Activated naive CD4-positive, alpha-beta T cell treated with anti-CD3 and anti-CD28 coated beads, Interleukin-2, amount 10 ng/mL, durations not matched to agents 5 hours and 36 hours (primary cell): ENCODE data around the gene KCNH8. TPM values are rescaled to one million over a fixed set of nuclear protein-coding genes. Genes with fewer than 3 reads are reported as not detected.

Source experiments
- microRNA-seq: library from miRNA; unstranded; fragments of <30 nt; microRNA quantifications from one replicate; pipeline ENCODE4 v1.2.0, GENCODE V29; 2022; ENCODE audit warnings: borderline microRNAs expressed, borderline replicate concordance
- total RNA-seq, 2 experiments: library from RNA; stranded (reverse); gene quantifications; one replicate each; pipeline ENCODE4 v1.2.3, GENCODE V29; 2021

The KCNH8 gene
- not detected for total RNA-seq

DNA sequence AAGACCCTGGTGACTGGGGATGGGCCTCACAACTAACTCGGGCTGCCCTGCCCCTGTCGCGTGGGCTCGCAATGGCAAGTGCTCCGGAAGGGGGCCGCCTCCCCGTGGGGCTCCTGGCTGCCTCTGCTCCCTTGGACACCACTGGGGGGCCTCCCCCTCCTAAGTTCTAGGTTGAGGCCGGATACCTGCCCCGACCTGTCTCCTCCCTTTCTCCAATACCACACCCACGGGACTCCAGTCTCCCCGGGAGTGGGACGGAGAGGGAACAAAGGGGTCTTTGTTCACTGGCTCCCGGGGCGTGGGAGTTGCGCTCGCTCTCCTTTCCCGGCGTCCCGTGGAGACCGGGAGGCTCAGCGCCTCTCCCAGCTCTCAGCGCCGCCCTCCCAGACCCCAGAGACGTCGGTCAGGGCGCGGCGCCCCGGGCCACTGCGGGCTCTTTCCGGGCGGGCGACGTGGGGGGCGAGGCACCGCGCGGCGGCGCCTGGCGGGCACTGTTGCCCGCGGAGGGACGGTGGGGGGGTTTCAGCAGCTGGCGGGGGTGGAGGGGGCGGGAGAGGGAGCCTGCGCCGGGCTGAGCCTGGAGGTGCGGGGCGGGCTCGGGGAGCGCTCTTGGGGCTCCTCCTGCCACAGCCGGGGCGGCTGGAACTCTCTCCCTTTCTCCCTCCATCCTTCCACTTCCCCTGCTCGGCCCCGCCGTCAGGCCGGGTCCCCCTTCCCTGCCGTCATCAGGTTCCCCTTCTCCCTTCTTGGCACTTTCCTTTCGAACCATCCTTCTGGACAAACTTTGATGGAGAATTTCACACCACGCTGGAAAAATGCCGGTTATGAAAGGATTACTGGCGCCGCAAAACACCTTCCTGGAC is at the start of gene KCNH8:
Gene KCNH8, plus strand, starts transcription at position 606 of the 863 bp plus-strand sequence. Its CDS starts 210 bp downstream, at position 816.

Small RNA genes within 50 kb of the gene (microRNA-seq; reads per million reads assigned to microRNA genes)
- gene MIR4791 = not detected
